ENCODE results near the gene LTBP1. TPM values are rescaled to one million over a fixed set of nuclear protein-coding genes. Genes with fewer than 3 reads are reported as not detected.

LTBP1 gene
- total RNA-seq, 2 experiments from 2014 or later = 0.18 TPM; not detected in 1

DNA sequence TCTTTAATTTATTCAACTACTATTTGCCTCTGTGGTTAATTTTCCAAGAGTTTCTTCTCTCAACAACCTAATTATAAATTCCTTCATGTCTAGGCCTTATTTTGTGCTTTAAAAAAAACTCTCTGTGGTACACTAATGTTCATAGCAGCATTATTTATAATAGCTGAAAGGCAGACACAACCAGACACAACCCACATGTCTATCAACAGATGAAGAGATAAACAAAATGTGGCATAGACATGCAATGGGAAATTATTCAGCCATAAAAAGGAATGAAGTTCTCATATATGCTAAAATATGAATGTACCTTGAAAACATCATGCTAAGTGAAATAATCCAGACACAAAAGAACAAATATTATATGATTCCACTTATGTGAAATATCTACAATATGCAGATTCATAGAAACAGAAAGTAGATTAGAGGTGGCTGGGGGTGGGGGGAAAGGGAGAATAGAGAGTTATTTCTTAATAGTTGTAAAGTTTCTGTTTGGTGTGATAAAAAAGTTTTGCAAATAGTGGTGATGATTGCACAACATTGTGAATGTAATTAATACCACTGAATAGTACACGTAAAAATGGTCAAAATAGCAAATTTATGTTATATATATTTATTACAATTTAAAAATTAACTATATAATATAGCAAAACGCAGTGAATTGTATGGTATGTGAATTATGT lies 501.6 kb downstream of the LTBP1 start:
- ATAC-seq (no peak), DNase-seq (no peak)
- Mint-ChIP-seq H3K36me3 (ENCODE audit: low read depth) (no peaks in the 10 kb centered on the region), H3K4me1 (ENCODE audit: low read depth) (no peaks in the 10 kb centered on the region), H3K4me3 (no peak overlapping the region), H3K9me3 (peaks cover 12% of the 10 kb centered on the region), H3K27ac (no peak overlapping the region), H3K27me3 (peaks cover 2% of the 10 kb centered on the region)
- ChIA-PET CTCF (no interaction called here), POLR2A (no interaction called here)
- TF ChIP-seq, protein P1, sequence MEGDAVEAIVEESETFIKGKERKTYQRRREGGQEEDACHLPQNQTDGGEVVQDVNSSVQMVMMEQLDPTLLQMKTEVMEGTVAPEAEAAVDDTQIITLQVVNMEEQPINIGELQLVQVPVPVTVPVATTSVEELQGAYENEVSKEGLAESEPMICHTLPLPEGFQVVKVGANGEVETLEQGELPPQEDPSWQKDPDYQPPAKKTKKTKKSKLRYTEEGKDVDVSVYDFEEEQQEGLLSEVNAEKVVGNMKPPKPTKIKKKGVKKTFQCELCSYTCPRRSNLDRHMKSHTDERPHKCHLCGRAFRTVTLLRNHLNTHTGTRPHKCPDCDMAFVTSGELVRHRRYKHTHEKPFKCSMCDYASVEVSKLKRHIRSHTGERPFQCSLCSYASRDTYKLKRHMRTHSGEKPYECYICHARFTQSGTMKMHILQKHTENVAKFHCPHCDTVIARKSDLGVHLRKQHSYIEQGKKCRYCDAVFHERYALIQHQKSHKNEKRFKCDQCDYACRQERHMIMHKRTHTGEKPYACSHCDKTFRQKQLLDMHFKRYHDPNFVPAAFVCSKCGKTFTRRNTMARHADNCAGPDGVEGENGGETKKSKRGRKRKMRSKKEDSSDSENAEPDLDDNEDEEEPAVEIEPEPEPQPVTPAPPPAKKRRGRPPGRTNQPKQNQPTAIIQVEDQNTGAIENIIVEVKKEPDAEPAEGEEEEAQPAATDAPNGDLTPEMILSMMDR (IDR thresholded peaks at IDR 0.05) = no peak
- intact Hi-C loops (cut with micrococcal nuclease) = no loop called here

Small RNA genes lying within 50 kb of the gene (microRNA-seq; reads per million reads assigned to microRNA genes)
- gene MIR4430 (ENCODE audit: borderline microRNAs expressed, borderline replicate concordance) = not detected
